Esophagus squamous epithelium (tissue), 5 donors: Measurements from ENCODE around the gene SLC35E1. TPM values are rescaled to one million over a fixed set of nuclear protein-coding genes. Genes with fewer than 3 reads are reported as not detected.

ENCODE experiments used
- DNase-seq: peaks from one replicate; lab custom pipeline; 2025; lab: John Stamatoyannopoulos, UW
- H3K27ac ChIP-seq, 4 donors: fragments of 200-600 bp; sonication (generic); one replicate each; pipeline ENCODE4 v1.5.1; 2016 to 2019; ENCODE audit warnings: mild to moderate bottlenecking in 1 of 4
- H3K27me3 ChIP-seq, 4 donors: fragments of 200-600 bp; sonication (generic); 1 replicate in 3 of 4; 2 replicates in 1 of 4; pipeline versions ENCODE4 v1.5.1 to v1.6.0; 2017 to 2021; ENCODE audit warnings: antibody characterized with exemption in 1 of 4
- H3K36me3 ChIP-seq, 3 donors: fragments of 200-600 bp; sonication (generic); one replicate each; pipeline ENCODE4 v1.5.1; 2016 to 2019
- H3K4me1 ChIP-seq, 3 donors: fragments of 200-600 bp; sonication (generic); one replicate each; pipeline ENCODE4 v1.5.1; 2017 to 2019
- H3K4me3 ChIP-seq, 4 donors: fragments of 200-600 bp; sonication (generic); 1 replicate in 3 of 4; 2 replicates in 1 of 4; pipeline ENCODE4 v1.5.1; 2016 to 2019; ENCODE audit warnings: mild to moderate bottlenecking in 2 of 4, moderate library complexity in 1 of 4
- H3K9me3 ChIP-seq, 3 donors: fragments of 200-600 bp; sonication (generic); one replicate each; pipeline ENCODE4 v1.5.1; 2016 to 2019
- POLR2A ChIP-seq, 4 donors: fragments of 450-650 bp; IDR thresholded peaks; one replicate each; pipeline ENCODE4 v1.6.1; 2017; ENCODE audit warnings: antibody characterized with exemption in 4 of 4, mild to moderate bottlenecking in 4 of 4, moderate library complexity in 3 of 4
- WGBS, 2 donors: methylation state at CpG; one replicate each; pipeline ENCODE4 v1.1.5; 2018; 5-methylcytosine and 5-hydroxymethylcytosine counted together
- intact Hi-C: fragments of 100-400 bp; cut with DNase I; formaldehyde crosslinking; loops from one replicate; pipeline ENCODE4 v1.15.0; 2022
- total RNA-seq, 4 donors: library from RNA; depleted of rRNA; stranded (reverse); fragments of >200 nt; gene quantifications; one replicate each; pipeline ENCODE4 v1.1.0, GENCODE V29; 2016
- TF ChIP-seq, protein P1 (sequence below), 6 experiments: fragments of 450-650 bp in 4 of 6; fragments of 200-600 bp in 2 of 6; sonication (generic) in 2 of 6; IDR thresholded peaks; one replicate each; pipeline ENCODE4 v1.5.1; 2016 to 2019; ENCODE audit warnings: antibody characterized with exemption in 6 of 6, mild to moderate bottlenecking in 4 of 6, moderate library complexity in 4 of 6
- donor health status: DM: yes; HTN: yes; CAD: no.

The SLC35E1 gene
- total RNA-seq, 4 donors from 2014 or later: 22.6 to 29.4 (median 25.3) TPM

DNA sequence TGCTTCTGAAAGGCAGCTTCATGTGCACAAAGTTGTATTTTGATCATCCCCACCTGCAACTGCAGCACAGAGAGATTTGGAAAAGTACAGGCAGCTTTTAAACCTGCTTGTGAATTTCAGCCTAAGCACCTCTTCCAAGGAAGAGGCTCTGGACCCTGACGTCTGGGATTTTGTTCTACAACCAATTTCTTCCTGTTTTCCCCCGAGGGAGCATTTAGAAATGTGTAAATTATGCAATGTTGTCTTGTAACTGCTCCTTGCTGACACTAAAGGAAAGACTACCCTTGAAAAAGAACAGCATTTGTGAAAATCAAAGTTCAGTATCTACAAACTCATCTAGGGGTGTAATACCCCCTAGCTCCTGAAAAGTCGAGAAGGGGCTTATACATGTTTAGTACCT, 40.4 kb upstream of the SLC35E1 start:
- H3K4me3 ChIP-seq: no peak overlapping the region
- H3K4me1 ChIP-seq: peaks cover 0 to 70% (median 12%) of the 10 kb centered on the region in 3 donors
- no peak for DNase-seq
- 49 to 50% methylated on average over 3 of the region's 3 CpGs for WGBS, 2 donors
- H3K9me3 ChIP-seq: no peaks in the 10 kb centered on the region
- peaks cover 0 to 4% (median 0%) of the 10 kb centered on the region in 3 donors for H3K36me3 ChIP-seq
- intact Hi-C loops: no loop called here
- peak overlapping the region in 2 of 4 donors; percentile 18 to 59 for H3K27ac ChIP-seq
- H3K27me3 ChIP-seq: no peaks in the 10 kb centered on the region
- TF ChIP-seq, protein P1, sequence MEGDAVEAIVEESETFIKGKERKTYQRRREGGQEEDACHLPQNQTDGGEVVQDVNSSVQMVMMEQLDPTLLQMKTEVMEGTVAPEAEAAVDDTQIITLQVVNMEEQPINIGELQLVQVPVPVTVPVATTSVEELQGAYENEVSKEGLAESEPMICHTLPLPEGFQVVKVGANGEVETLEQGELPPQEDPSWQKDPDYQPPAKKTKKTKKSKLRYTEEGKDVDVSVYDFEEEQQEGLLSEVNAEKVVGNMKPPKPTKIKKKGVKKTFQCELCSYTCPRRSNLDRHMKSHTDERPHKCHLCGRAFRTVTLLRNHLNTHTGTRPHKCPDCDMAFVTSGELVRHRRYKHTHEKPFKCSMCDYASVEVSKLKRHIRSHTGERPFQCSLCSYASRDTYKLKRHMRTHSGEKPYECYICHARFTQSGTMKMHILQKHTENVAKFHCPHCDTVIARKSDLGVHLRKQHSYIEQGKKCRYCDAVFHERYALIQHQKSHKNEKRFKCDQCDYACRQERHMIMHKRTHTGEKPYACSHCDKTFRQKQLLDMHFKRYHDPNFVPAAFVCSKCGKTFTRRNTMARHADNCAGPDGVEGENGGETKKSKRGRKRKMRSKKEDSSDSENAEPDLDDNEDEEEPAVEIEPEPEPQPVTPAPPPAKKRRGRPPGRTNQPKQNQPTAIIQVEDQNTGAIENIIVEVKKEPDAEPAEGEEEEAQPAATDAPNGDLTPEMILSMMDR (IDR thresholded peaks at IDR 0.05): no peak
- no peak for TF ChIP-seq POLR2A (IDR thresholded peaks at IDR 0.05)

GRCh38 chr19:16611121-16611520, 38.9 kb upstream of the SLC35E1 start:
- 91 to 92% methylated on average over 6 of the region's 6 CpGs for WGBS, 2 donors
- no peak overlapping the region for H3K27ac ChIP-seq
- H3K27me3 ChIP-seq: no peaks in the 10 kb centered on the region
- H3K36me3 ChIP-seq: peaks cover 0 to 4% (median 0%) of the 10 kb centered on the region in 3 donors
- no peak overlapping the region for H3K4me3 ChIP-seq
- no peaks in the 10 kb centered on the region for H3K9me3 ChIP-seq
- no peak for DNase-seq
- peaks cover 0 to 83% (median 18%) of the 10 kb centered on the region in 3 donors for H3K4me1 ChIP-seq
- intact Hi-C loops: no loop called here
- TF ChIP-seq POLR2A (IDR thresholded peaks at IDR 0.05): no peak
- TF ChIP-seq, protein P1 (IDR thresholded peaks at IDR 0.05): no peak

GRCh38 chr19:16609511-16610200, 37.4 kb upstream of the SLC35E1 start:
- Histone ChIP-seq H3K4me3 (no peak overlapping the region), H3K36me3 (peaks cover 0 to 4% (median 0%) of the 10 kb centered on the region in 3 donors), H3K27ac (no peak overlapping the region), H3K27me3 (no peaks in the 10 kb centered on the region), H3K9me3 (no peaks in the 10 kb centered on the region), H3K4me1 (peaks cover 3 to 79% (median 27%) of the 10 kb centered on the region in 3 donors)
- no peak for DNase-seq
- intact Hi-C loops: no loop called here
- 80 to 90% methylated on average over 5 of the region's 5 CpGs for WGBS, 2 donors
- no peak for TF ChIP-seq POLR2A (IDR thresholded peaks at IDR 0.05)
- TF ChIP-seq, protein P1 (IDR thresholded peaks at IDR 0.05): no peak

- no peak for TF ChIP-seq POLR2A (IDR thresholded peaks at IDR 0.05)
- TF ChIP-seq, protein P1 (IDR thresholded peaks at IDR 0.05): no peak
- no peak overlapping the region for H3K4me3 ChIP-seq
- no peaks in the 10 kb centered on the region for H3K27me3 ChIP-seq
- H3K4me1 ChIP-seq: peaks cover 3 to 77% (median 27%) of the 10 kb centered on the region in 3 donors
- no peaks in the 10 kb centered on the region for H3K9me3 ChIP-seq
- H3K27ac ChIP-seq: peak overlapping the region; percentile 62 to 92 (median 82)
- WGBS, 2 donors: 90 to 92% methylated on average over 1 of the region's 1 CpG
- H3K36me3 ChIP-seq: peaks cover 0 to 4% (median 0%) of the 10 kb centered on the region in 3 donors
- no peak for DNase-seq
- intact Hi-C loops: no loop called here
Observed at GRCh38 chr19:16608290-16608739, 36.1 kb upstream of the SLC35E1 start.

- Histone ChIP-seq H3K27ac (peak overlapping the region; percentile 62 to 92 (median 82)), H3K27me3 (no peaks in the 10 kb centered on the region), H3K9me3 (no peaks in the 10 kb centered on the region), H3K4me1 (peaks cover 3 to 77% (median 27%) of the 10 kb centered on the region in 3 donors), H3K36me3 (peaks cover 0 to 4% (median 0%) of the 10 kb centered on the region in 3 donors), H3K4me3 (no peak overlapping the region)
- 78 to 85% methylated on average over 6 to 7 of the region's 12 CpGs for whole genome bisulfite sequencing, 2 donors
- intact Hi-C loops: no loop called here
- TF ChIP-seq POLR2A (IDR thresholded peaks at IDR 0.05): no peak
- TF ChIP-seq, protein P1 (IDR thresholded peaks at IDR 0.05): no peak
- DNase-seq: no peak
Observed at GRCh38 chr19:16607819-16608218, 35.6 kb upstream of the SLC35E1 start.
